HepG2 (cell line): ENCODE measurements around the gene MYO7B. TPM values are rescaled to one million over a fixed set of nuclear protein-coding genes. Genes with fewer than 3 reads are reported as not detected.

Source experiments
- ATAC-seq: fragments of 200-7000 bp; cut with Tn5 transposase; 3 replicates; pipeline ENCODE4 v1.9.1; 2020; ENCODE audit warnings: mild to moderate bottlenecking, moderate library complexity
- BruUV-seq: library from RNA; stranded (reverse); fragments of 400-500 nt; replicated peaks from 2 replicates; lab custom pipeline; 2021; lab: Mats Ljungman, UMichigan
- CTCF ChIA-PET: fragments of 300-600 bp; formaldehyde crosslinking; extraction: SDS; loops from one replicate; lab custom pipeline; 2021; ENCODE audit warnings: low total read pairs, inconsistent platforms, low intra/inter-chr PET ratio; lab: Yijun Ruan, JAX
- POLR2A ChIA-PET: fragments of 350-600 bp; sonication (Branson Sonifier 250); formaldehyde crosslinking; loops from one replicate; lab custom pipeline; 2020; ENCODE audit warnings: antibody characterized with exemption, inconsistent platforms; lab: Yijun Ruan, JAX
- DNase-seq: peaks from one replicate; pipeline ENCODE4 v3.0.0-alpha.2; 2015; ENCODE audit warnings: low spot score
- FAIRE-seq: peaks from 3 replicates; lab custom pipeline; 2011; peaks lifted over from hg19 to GRCh38; lab: Jason Lieb, UNC
- H2AFZ ChIP-seq: one replicate; pipeline ENCODE4 v1.6.1; 2011; ENCODE audit warnings: low read length, inconsistent platforms
- H3K27ac ChIP-seq: fragments of 300-600 bp; 3 replicates; pipeline ENCODE4 v1.8.0; 2011; ENCODE audit warnings: mixed run types, mild to moderate bottlenecking, mixed read lengths, low read length, inconsistent platforms; ENCODE audit not compliant: insufficient read depth; ENCODE audit errors: extremely low read length
- H3K27me3 ChIP-seq, 2 experiments: fragments of 200-600 bp in 1 of 2; 2 replicates in 1 of 2; 3 replicates in 1 of 2; pipeline versions ENCODE4 v1.6.0 to v1.8.0; 2011; ENCODE audit warnings: low read length in 2 of 2, mild to moderate bottlenecking in 2 of 2, moderate library complexity in 2 of 2, inconsistent platforms in 1 of 2; ENCODE audit not compliant: insufficient read depth in 2 of 2, control insufficient read depth in 1 of 2
- H3K36me3 ChIP-seq, 2 experiments: fragments of 200-600 bp in 1 of 2; replicated peaks in 1 of 2; 2 replicates in 1 of 2; 3 replicates in 1 of 2; pipeline versions ENCODE4 v1.5.1 to v1.8.0; 2011; ENCODE audit warnings: low read length in 2 of 2, inconsistent platforms in 1 of 2; ENCODE audit not compliant: insufficient read depth in 2 of 2, control insufficient read depth in 1 of 2
- H3K4me1 ChIP-seq: 2 replicates; pipeline ENCODE4 v1.5.1; 2012; ENCODE audit warnings: low read length, inconsistent platforms; ENCODE audit not compliant: insufficient read depth
- H3K4me2 ChIP-seq: 2 replicates; pipeline ENCODE4 v1.6.0; 2011; ENCODE audit warnings: low read depth, low read length, inconsistent platforms
- H3K4me3 ChIP-seq, 3 experiments: fragments of 200-600 bp in 1 of 3; sonication (generic), shearing (Covaris generic) in 1 of 3; replicated peaks in 1 of 3; 2 replicates each; pipeline ENCODE4 v1.5.1; 2011 to 2016; ENCODE audit warnings: low read length in 3 of 3, inconsistent platforms in 2 of 3, low read depth in 2 of 3, mild to moderate bottlenecking in 2 of 3, control low read depth in 1 of 3, mixed read lengths in 1 of 3; ENCODE audit not compliant: insufficient read depth in 1 of 3
- H3K79me2 ChIP-seq: one replicate; pipeline ENCODE4 v1.6.1; 2011; ENCODE audit warnings: low read length, inconsistent platforms; ENCODE audit not compliant: insufficient read depth
- H3K9ac ChIP-seq: 2 replicates; pipeline ENCODE4 v1.6.0; 2011; ENCODE audit warnings: mild to moderate bottlenecking, low read depth, low read length, inconsistent platforms; ENCODE audit not compliant: insufficient read depth
- H3K9me3 ChIP-seq: 2 replicates; pipeline ENCODE4 v1.5.1; 2012; ENCODE audit warnings: mild to moderate bottlenecking, low read length
- H4K20me1 ChIP-seq: 2 replicates; pipeline ENCODE4 v1.6.0; 2011; ENCODE audit warnings: inconsistent platforms, mild to moderate bottlenecking, low read length, moderate library complexity; ENCODE audit not compliant: insufficient read depth
- ATF6 ChIP-seq: sonication (generic); formaldehyde crosslinking; conservative IDR thresholded peaks from 2 replicates; pipeline ENCODE4 v1.4.0; 2020; ENCODE audit warnings: missing genetic modification reagents
- CENPBD1 ChIP-seq: sonication (generic); formaldehyde crosslinking; IDR thresholded peaks from 2 replicates; pipeline ENCODE4 v1.8.0; 2022; ENCODE audit warnings: missing genetic modification reagents, low read depth, mild to moderate bottlenecking, borderline replicate concordance
- E2F1 ChIP-seq: sonication (generic); formaldehyde crosslinking; IDR thresholded peaks from 2 replicates; pipeline ENCODE4 v1.5.0; 2020; ENCODE audit warnings: missing genetic modification reagents
- EZH2 ChIP-seq: conservative IDR thresholded peaks from 2 replicates; pipeline ENCODE4 v1.6.1; 2012; ENCODE audit warnings: mild to moderate bottlenecking, low read depth, low read length, moderate library complexity
- HDAC2 ChIP-seq: sonication (generic); formaldehyde crosslinking; IDR thresholded peaks from 2 replicates; pipeline ENCODE4 v1.4.0; 2020; ENCODE audit warnings: missing genetic modification reagents
- KDM5B ChIP-seq: sonication (generic); formaldehyde crosslinking; IDR thresholded peaks from 2 replicates; pipeline ENCODE4 v1.4.0; 2020; ENCODE audit warnings: missing genetic modification reagents, mild to moderate bottlenecking, borderline replicate concordance
- NFE2 ChIP-seq: sonication (generic); formaldehyde crosslinking; IDR thresholded peaks from 2 replicates; pipeline ENCODE4 v1.4.0; 2020; ENCODE audit warnings: missing genetic modification reagents
- NRL ChIP-seq: sonication (generic); formaldehyde crosslinking; IDR thresholded peaks from 2 replicates; pipeline ENCODE4 v1.5.0; 2020; ENCODE audit warnings: missing genetic modification reagents, mild to moderate bottlenecking, moderate library complexity, borderline replicate concordance
- PAX8 ChIP-seq: sonication (generic); formaldehyde crosslinking; IDR thresholded peaks from 2 replicates; pipeline ENCODE4 v1.8.0; 2022; ENCODE audit warnings: mild to moderate bottlenecking, missing genetic modification reagents, borderline replicate concordance
- RAD21 ChIP-seq: fragments of 450-650 bp; formaldehyde crosslinking; IDR thresholded peaks from 2 replicates; pipeline ENCODE4 v1.5.0; 2020; ENCODE audit warnings: mild to moderate bottlenecking
- SETDB1 ChIP-seq: sonication (generic); formaldehyde crosslinking; IDR thresholded peaks from 2 replicates; pipeline ENCODE4 v1.5.1; 2020; ENCODE audit warnings: missing genetic modification reagents, mild to moderate bottlenecking, borderline replicate concordance
- THAP11 ChIP-seq: IDR thresholded peaks from 2 replicates; pipeline ENCODE4 v1.6.1; 2016; ENCODE audit warnings: missing biosample characterization, missing genetic modification reagents
- TOE1 ChIP-seq: sonication (generic); formaldehyde crosslinking; IDR thresholded peaks from 2 replicates; pipeline ENCODE4 v1.4.0; 2020; ENCODE audit warnings: mild to moderate bottlenecking, missing genetic modification reagents
- U2AF2 ChIP-seq: fragments of 200-400 bp; formaldehyde crosslinking; IDR thresholded peaks from 2 replicates; pipeline ENCODE4 v1.6.1; 2017; ENCODE audit warnings: low read depth, mild to moderate bottlenecking, low read length
- ZNF281 ChIP-seq: sonication (generic); formaldehyde crosslinking; IDR thresholded peaks from 2 replicates; pipeline ENCODE4 v1.4.0; 2020; ENCODE audit warnings: missing genetic modification reagents, borderline replicate concordance
- ZNF672 ChIP-seq: sonication (generic); formaldehyde crosslinking; IDR thresholded peaks from 2 replicates; pipeline ENCODE4 v1.8.1; 2022; ENCODE audit warnings: missing genetic modification reagents
- ZNF737 ChIP-seq: sonication (generic); formaldehyde crosslinking; IDR thresholded peaks from 2 replicates; pipeline ENCODE4 v1.5.0; 2020; ENCODE audit warnings: missing genetic modification reagents, mild to moderate bottlenecking, borderline replicate concordance
- ZSCAN21 ChIP-seq: sonication (generic); formaldehyde crosslinking; IDR thresholded peaks from 2 replicates; pipeline ENCODE4 v1.8.0; 2022; ENCODE audit warnings: mild to moderate bottlenecking, missing genetic modification reagents, moderate library complexity, borderline replicate concordance
- WGBS: methylation state at CpG from one replicate; pipeline ENCODE4 v1.1.6; 2017; ENCODE audit warnings: low lambda C conversion rate; 5-methylcytosine and 5-hydroxymethylcytosine counted together
- in situ Hi-C: cut with HindIII; loops from 2 replicates; pipeline ENCODE4 v1.10.0; 2017; ENCODE audit warnings: low pct_unique_long_range_greater_than_20kb; ENCODE audit not compliant: extremely low pct_ligation_motif_present
- intact Hi-C: fragments of 100-400 bp; cut with micrococcal nuclease; formaldehyde crosslinking; loops from one replicate; pipeline ENCODE4 v1.10.0; 2022; ENCODE audit not compliant: unreplicated experiment
- polyA plus RNA-seq, 8 experiments: library from polyadenylated mRNA; depleted of rRNA in 3 of 8; stranded (reverse) in 7 of 8; unstranded in 1 of 8; fragments of >200 nt; fragmentation: Illumina TruSeq in 4 of 8; extraction: Trizol in 4 of 8; gene quantifications; 2 replicates each; pipeline versions ENCODE4 v1.2.1 to v1.2.3, GENCODE V29; 2011 to 2016; ENCODE audit warnings: low read depth in 4 of 8, missing spikeins in 1 of 8, mixed read lengths in 1 of 8; ENCODE audit not compliant: insufficient read depth in 1 of 8
- total RNA-seq, 5 experiments: library from RNA; depleted of rRNA; stranded (reverse); fragments of >200 nt; fragmentation: Illumina TruSeq; extraction: Trizol; gene quantifications; 2 replicates each; pipeline ENCODE4 v1.2.3, GENCODE V29; 2016; ENCODE audit warnings: low read depth in 1 of 5

The MYO7B gene
- total and polyA plus RNA-seq, 2 of the 13 experiments (the other 11 are each of a cell fraction or from before 2014, with no cell fraction given), result not detected

GRCh38 chr2:127508023-127508630 is 27.4 kb upstream of the MYO7B start:
- H4K20me1 ChIP-seq, result peaks cover 39% of the 10 kb centered on the region
- TF ChIP-seq KDM5B, result no peak
- no peak for TF ChIP-seq RAD21
- TF ChIP-seq ZSCAN21 (CRISPR knock-in tag), result no peak
- TF ChIP-seq TOE1 (CRISPR knock-in tag), result no peak
- TF ChIP-seq SETDB1, result no peak
- TF ChIP-seq ATF6, result no peak
- TF ChIP-seq NRL, result no peak
- TF ChIP-seq ZNF737, result no peak
- TF ChIP-seq U2AF2, result no peak
- TF ChIP-seq E2F1, result no peak
- TF ChIP-seq NFE2 (CRISPR knock-in tag), result no peak
- no peak for TF ChIP-seq ZNF672 (CRISPR knock-in tag)
- TF ChIP-seq HDAC2 (CRISPR knock-in tag), result no peak
- TF ChIP-seq THAP11 (CRISPR knock-in tag), result no peak
- TF ChIP-seq CENPBD1, result no peak
- no peak for TF ChIP-seq EZH2
- TF ChIP-seq PAX8 (CRISPR knock-in tag), result no peak
- TF ChIP-seq ZNF281 (CRISPR knock-in tag), result no peak

More at GRCh38 chr2:127508023-127508630, 27.4 kb upstream of the MYO7B start:
- CTCF ChIA-PET, result no interaction called here
- H3K27ac ChIP-seq, result peak overlapping the region; percentile 3
- no peak overlapping the region for H3K4me2 ChIP-seq
- no peaks in the 10 kb centered on the region for H3K27me3 ChIP-seq
- no peaks in the 10 kb centered on the region for H3K9me3 ChIP-seq
- H3K4me1 ChIP-seq, result peaks cover 48% of the 10 kb centered on the region
- intact Hi-C loops (no loop called here), in situ Hi-C loops (no loop called here)
- no peak for DNase-seq
- H2AFZ ChIP-seq, result no peak overlapping the region
- H3K4me3 ChIP-seq, result no peak overlapping the region
- POLR2A ChIA-PET, result interaction anchor here (7.1 kb wide), 1 partner anchor 18 kb away, joined by 41 read pairs; the partner anchor contains the start of gene IWS1
- no peak for ATAC-seq
- peaks cover 14 to 41% of the 10 kb centered on the region in 2 experiments for H3K36me3 ChIP-seq
- no peak for FAIRE-seq
- no TSS peak for BruUV-seq
- H3K9ac ChIP-seq, result no peak overlapping the region
- H3K79me2 ChIP-seq, result peaks cover 66% of the 10 kb centered on the region
- 98% methylated on average over 4 of the region's 4 CpGs for WGBS
